Hepatocyte (in vitro differentiated cells): Measurements from ENCODE around the gene STX3.

Source experiments
- EZH2 ChIP-seq: fragments of 200-600 bp; sonication (generic); IDR thresholded peaks from 2 replicates; pipeline ENCODE4 v1.6.1; 2016; ENCODE audit warnings: antibody characterized with exemption, mild to moderate bottlenecking, borderline replicate concordance
- EZH2phosphoT487 ChIP-seq: fragments of 200-600 bp; sonication (generic); IDR thresholded peaks from one replicate; pipeline ENCODE4 v1.6.1; 2018; ENCODE audit warnings: antibody characterized with exemption, mild to moderate bottlenecking, low read depth, moderate library complexity; ENCODE audit not compliant: unreplicated experiment, severe bottlenecking
- TF ChIP-seq, protein P1 (sequence below): fragments of 200-600 bp; sonication (generic); IDR thresholded peaks from 2 replicates; pipeline ENCODE4 v1.5.1; 2016; ENCODE audit warnings: antibody characterized with exemption, mild to moderate bottlenecking; ENCODE audit not compliant: poor library complexity

GRCh38 chr11:59761993-59762392 is 6.8 kb downstream of the STX3 start:
- TF ChIP-seq, protein P1, sequence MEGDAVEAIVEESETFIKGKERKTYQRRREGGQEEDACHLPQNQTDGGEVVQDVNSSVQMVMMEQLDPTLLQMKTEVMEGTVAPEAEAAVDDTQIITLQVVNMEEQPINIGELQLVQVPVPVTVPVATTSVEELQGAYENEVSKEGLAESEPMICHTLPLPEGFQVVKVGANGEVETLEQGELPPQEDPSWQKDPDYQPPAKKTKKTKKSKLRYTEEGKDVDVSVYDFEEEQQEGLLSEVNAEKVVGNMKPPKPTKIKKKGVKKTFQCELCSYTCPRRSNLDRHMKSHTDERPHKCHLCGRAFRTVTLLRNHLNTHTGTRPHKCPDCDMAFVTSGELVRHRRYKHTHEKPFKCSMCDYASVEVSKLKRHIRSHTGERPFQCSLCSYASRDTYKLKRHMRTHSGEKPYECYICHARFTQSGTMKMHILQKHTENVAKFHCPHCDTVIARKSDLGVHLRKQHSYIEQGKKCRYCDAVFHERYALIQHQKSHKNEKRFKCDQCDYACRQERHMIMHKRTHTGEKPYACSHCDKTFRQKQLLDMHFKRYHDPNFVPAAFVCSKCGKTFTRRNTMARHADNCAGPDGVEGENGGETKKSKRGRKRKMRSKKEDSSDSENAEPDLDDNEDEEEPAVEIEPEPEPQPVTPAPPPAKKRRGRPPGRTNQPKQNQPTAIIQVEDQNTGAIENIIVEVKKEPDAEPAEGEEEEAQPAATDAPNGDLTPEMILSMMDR: no peak
- TF ChIP-seq EZH2: no peak
- TF ChIP-seq EZH2phosphoT487: no peak
